IPS-NIHi11 (cell line): ENCODE data around the gene CNTNAP1.
A peak's percentile ranks its signal among the peaks of the same experiment; 100 is the strongest.

Source experiments
- DNase-seq: peaks from one replicate; pipeline ENCODE4 v3.0.0; 2012; ENCODE audit warnings: mixed read lengths, low spot score

The CNTNAP1 gene

DNA sequence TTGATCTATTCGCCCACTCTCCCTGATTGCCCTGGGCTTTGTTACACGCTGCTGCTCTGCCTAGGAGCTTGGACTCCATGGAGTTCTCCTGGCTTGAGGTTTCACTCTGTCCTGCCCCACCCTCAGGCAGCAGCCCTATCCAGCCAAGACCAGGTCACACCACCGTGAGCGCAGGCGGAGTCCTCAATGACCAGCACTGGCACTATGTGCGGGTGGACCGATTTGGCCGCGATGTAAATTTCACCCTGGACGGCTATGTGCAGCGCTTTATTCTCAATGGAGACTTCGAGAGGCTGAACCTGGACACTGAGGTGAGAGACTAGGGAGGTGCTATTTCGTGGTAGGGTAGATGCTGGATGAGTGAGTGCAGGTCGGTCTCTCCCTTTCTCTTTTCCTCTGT, 3.5 kb downstream of the CNTNAP1 start:
- DNase-seq: no peak

DNA sequence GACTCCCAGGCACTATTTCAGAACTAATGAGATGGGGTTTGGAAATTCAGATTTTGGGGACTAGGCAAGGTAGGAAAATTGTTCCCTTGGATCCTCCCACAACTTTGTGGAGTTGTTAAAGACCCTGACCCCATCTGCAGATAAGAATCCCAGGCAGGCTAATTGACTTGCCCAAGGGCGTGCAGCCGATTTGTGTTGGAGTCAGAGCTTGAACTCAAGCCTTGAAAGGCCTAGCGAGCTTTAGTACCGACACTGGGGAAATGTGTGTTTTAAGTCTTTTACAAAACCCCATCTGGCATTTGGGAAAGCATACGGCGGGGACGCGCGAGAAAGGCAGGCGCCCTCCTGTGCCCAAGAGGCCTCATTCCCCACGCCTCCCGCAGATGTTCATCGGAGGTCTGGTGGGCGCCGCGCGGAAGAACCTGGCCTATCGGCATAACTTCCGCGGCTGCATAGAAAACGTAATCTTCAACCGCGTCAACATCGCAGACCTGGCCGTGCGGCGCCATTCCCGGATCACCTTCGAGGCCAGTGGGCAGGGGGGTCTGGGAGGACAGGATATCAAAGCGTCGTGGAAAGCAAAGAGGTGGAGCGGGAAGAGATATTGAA, 4.3 kb downstream of the CNTNAP1 start:
- DNase-seq: peak; percentile 41

DNA sequence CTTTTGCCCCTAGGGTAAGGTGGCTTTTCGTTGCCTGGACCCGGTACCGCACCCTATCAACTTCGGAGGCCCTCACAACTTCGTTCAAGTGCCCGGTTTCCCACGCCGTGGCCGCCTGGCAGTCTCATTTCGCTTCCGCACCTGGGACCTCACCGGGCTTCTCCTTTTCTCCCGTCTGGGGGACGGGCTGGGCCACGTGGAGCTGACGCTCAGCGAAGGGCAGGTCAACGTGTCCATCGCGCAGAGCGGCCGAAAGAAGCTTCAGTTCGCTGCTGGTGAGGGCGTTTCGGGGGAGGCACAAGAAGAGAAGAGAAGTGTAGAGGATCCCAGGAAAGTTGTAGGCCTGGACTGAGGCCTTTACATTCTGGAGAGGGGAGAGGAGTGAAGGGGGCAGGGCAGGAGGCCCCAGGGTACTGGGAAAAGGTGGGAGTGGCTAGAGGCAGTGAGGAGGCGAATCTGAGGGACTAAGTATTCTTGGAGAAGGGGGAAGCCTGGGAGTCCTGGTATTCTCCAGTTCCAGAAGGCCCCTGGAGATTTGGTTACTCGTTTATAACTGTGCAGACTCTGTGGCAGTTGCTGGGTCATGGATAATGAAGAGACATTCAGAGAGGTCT, 5.5 kb downstream of the CNTNAP1 start:
- DNase-seq: no peak

DNA sequence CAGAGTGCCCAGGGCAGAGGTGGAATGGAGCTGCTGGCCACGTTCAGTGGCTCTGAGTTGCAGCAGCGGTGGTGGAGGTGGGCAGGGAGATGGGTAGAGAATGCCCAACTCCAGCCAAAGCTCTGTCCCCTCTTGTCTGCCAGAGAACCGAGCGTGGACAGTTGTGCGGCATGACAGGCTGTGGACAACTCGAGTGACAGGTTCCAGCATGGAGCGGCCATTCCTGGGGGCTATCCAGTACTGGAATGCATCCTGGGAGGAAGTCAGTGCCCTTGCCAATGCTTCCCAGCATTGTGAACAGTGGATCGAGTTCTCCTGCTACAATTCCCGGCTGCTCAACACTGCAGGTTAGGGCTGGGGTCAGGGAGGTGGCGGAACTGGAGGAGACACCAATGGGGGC, 8.3 kb downstream of the CNTNAP1 start:
- DNase-seq: no peak

DNA sequence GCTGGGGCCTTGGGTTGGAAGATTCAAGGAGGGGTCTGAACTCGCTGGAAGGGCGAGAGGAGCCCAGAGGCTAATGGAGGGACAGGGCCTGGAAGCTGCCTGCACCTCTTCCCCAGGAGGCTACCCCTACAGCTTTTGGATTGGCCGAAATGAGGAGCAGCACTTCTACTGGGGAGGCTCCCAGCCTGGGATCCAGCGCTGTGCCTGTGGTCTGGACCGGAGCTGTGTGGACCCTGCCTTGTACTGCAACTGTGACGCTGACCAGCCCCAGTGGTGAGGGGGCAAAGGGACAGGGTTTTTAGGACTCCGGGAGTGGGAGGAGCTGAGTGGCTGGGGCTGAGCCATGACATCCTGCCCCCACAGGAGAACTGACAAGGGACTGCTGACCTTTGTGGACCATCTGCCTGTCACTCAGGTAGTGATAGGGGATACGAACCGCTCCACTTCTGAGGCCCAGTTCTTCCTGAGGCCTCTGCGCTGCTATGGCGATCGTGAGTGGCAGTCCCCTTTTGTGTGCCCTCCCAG, 8.8 kb downstream of the CNTNAP1 start:
- no peak for DNase-seq

DNA sequence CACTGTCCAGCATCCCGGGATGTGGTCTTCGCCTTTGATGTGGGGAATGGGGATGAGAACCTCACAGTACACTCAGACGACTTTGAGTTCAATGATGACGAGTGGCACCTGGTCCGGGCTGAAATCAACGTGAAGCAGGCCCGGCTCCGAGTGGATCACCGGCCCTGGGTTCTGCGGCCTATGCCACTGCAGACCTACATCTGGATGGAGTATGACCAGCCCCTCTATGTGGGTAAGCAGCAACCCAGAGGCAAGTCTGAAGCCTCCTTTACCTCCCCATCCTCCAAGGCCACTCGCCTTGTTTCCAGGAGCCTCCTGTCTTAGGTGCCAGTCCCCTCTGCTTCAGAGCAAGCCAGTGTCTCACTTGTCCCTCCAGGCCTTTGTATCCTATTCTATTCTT, 10.2 kb downstream of the CNTNAP1 start:
- DNase-seq: no peak

DNA sequence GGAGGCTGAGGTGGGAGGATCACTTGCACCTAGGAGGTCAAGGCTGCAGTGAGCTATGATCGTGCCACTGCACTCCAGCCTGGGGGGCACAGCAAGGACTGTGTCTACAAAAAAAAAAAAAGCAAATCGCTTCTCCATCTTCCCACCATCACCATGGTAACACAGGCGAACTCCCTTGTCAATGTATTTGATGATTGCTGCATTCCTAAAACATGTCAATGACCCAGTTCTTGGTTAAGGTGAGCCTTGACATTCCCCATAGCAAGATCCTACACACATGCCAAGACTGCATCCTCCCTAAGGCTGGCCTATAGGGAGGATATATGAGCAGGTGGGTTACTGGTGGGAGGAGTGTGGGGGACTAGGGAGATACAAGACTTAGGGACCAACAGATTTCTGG, 12.2 kb downstream of the CNTNAP1 start:
- no peak for DNase-seq

DNA sequence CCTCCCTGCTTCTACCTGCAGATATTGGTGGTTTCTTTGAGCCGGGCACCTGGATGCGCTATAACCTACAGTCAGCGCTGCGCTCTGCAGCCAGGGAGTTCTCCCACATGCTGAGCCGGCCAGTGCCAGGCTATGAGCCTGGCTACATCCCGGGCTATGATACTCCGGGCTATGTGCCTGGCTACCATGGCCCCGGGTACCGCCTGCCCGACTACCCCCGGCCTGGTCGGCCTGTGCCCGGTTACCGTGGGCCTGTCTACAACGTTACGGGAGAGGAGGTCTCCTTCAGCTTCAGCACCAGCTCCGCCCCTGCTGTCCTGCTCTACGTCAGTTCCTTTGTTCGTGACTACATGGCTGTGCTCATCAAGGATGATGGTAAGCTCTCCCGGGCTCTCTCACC, 13.2 kb downstream of the CNTNAP1 start:
- no peak for DNase-seq

DNA sequence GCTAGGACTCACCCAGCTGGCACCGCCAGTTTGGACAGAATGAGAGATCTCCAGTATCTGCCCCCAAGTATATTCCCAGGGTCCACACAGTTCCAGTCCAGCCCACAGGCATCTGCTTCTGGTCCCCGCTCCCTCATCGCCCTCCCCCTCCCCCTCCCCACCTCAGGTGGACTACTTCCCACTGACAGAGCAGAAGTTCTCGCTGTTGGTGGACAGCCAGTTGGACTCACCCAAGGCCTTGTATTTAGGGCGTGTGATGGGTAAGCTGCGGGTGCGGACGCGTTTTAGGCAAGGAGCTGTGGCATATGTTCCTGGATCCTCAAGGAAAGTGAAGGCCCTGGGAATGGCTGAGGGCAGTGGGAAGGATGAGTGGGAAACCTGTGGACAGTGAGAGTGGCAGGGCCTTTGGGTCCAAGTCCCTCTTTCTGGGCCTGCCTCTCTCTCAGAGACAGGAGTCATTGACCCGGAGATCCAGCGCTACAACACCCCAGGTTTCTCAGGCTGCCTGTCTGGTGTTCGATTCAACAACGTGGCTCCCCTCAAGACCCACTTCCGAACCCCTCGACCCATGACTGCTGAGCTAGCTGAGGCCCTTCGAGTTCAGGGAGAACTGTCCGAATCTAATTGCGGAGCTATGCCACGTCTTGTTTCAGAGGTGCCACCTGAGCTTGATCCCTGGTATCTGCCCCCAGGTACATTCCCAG, 14.9 kb downstream of the CNTNAP1 start:
- DNase-seq: no peak

DNA sequence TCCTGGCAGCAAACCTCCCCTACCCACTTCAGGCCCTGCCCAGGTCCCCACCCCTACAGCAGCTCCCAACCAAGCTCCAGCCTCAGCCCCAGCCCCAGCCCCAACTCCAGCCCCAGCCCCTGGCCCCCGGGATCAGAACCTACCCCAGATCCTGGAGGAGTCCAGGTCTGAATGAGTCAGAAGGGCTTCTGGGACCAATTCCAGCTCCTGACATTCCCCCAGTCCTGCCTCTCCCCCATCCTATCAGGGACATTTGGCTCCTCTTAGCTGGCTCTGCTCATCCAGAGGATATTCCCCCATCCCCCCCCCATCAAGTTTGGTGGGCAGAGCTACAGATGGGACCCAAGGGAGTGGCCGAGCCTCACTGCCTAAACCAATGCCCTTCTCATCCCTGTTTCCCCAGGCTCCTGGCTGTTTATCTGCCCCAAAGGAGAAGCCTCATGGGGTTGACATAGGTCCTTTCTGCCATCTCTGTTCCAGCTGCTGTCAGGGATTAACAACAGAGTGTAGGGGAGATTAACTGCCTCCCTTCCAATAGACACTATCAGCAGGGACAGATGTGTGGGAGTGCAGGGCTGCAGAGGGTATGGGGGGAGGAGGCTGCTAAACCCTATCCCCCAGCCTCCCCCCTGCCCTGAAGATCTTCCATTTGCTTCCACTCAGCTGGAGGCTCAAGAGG, 16.5 kb downstream of the CNTNAP1 start:
- no peak for DNase-seq

DNA sequence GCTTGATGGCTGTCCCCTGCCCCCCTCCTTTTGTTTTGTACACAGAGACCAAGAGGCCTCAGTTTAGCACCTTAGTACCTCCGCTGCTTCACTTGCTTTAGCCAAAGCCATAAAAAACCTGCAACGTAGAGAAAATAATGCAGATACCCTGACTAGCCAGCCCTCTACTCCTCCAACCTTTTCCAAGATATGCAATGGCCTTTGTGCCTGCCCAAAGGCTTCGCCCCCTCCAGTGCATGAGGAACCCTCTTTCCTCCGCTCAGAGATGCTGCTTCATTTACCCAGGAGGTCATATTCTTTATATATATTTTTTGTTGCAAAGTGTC, 17.0 kb downstream of the CNTNAP1 start:
- DNase-seq: no peak

DNA sequence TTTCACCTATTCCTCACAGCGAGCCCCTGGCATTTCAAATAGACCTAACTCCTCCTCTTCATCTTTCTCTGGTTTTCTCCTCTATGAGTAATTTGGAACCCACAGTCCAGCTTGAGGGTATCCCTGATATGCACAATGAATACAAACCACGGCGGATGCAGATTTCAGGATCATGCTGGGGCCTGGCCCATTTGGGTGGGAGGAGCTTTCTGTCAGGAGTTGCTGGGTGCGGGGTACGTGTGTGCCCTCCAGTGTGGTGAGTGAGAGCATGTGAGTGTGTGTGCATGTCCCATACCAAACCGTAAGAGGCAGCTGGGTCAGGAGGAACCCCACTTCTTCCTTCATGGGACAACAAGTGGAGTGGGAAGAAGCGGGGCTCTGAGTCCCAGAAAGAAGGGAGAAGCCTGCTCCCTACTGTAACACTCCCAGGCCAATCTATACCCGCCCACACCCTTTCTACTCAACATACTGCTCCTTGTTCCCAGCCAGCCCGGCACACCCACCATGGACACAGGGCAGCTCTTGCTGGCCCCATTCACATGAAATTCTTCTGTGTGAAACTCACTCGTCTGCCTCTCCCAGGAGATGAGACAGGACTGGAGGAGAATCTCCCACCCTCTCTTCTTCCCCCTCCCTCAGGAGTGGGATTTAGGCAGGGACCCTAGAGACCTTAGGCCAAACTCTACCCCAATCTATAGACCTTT, 18.4 kb downstream of the CNTNAP1 start:
- no peak for DNase-seq

DNA sequence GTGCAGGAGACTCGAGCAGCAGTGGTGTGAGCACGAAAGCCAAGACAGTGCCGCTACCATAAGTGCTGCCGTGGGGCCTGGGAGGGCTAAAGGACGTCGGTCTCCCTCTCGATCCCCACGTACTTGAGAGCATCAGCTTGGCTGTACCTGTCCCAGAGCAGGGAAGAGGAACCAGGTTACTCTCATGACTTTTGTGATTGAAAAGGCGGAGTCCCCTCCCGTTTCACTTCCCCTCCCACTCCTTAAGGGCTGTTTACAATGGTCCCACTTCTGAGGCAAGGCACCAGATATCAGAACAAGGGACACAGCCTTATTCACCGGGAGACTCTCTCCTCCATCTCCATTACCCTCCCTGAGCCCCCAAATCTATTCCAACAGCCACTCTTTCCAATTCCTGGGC, 20.1 kb downstream of the CNTNAP1 start:
- no peak for DNase-seq

DNA sequence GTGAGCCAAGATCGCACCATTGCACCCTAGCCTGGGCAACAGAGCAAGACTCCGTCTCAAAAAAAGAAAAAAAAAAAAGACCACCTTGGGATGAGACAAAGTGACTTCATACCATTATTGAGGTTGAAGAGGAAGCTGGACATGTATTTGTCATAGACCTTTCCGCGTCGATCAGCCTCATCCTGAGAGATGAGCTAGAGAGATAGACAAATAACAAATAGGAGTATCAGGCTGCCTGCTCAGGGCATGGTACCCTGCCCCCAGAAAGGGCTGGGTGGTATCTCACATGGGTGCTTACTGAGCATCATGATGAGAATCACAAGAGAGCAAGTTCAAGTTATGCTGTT, 22.1 kb downstream of the CNTNAP1 start:
- no peak for DNase-seq

DNA sequence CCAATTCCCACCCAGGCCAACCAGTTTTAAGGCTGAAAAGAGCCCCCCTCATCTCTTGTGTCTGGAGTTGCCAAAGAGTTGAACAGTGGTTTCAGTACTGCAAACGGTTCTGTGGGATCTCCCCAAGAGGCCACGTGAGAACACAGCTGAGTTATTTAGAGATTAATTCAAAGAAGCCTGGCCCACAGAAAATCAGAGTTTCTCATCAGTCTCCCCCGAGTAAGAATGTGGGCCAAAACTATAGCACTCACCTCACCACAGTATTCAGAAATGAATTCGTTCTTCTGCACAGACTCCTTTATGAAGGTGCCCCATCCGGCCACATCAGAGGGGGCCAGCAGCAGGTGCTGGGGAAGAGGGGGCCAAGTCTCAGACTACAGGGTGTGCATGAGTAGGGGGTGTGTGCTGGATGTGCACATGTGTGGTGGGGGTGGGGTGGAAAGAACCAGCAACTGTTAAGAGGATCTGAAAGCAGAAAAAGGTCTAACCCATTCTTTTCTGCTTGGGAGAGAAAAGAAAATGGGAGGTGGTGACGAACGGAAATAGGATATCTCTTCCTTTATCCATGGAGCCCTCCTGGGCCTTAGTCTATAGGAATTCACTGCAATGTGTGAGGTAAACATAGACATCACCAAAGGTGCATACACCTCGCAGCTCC, 22.6 kb downstream of the CNTNAP1 start:
- DNase-seq: no peak

DNA sequence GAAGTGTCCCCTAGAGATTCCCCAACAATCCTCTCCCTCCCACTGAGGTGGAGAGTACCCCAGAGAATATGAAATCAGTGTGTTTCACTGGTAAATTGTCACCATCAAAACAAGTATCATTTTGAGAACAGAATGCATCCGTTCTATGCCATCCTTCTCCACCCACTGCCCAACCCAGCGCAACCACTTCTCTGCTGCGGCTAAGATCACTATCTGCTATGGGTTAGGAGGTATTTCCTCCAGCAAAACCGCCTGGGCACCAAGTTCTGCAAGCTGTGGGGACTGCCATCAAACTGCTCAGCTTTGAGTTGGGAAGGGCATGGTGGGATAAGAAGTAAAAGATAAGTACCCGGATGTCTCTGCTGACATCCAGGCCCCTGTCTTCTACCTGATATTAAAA, 24.4 kb downstream of the CNTNAP1 start:
- DNase-seq: no peak

DNA sequence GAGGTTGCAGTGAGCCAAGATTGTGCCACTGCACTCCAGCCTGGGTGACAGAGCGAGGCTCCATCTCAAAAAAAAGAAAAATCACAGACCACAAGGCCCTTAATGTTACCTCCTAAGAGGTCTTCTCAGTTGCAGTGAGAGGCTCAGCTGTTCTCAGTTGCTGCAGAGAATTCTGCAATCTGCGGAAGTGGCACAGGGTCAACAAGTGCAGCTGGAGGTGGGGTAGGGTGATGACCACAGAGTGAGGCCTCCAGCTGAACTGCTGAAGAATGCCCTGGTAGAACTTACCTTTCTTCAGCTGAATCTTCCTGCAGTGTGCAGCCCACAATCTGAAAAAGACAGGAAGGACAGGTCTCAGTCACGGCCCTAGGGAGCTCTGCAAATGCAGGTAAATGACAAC, 26.3 kb downstream of the CNTNAP1 start:
- DNase-seq: no peak

DNA sequence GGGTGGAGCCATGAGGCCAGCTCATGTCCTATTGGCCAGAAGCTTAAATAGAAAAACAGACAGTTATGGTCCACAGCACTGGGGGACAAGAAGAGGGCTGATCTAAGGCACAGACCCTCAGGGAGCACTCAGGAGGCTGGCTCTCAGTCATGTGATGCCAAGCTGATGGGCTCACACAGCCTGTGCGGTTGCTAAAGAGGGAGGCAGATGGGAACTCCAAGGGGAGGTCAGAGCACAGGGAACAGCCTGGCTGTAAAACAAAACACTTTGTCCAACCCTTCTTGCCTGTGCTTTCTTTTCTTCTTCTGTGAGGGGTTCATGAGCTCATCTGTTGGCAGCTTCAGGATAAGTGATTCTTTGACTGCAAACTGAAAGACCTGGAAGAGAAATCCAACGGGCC, 27.2 kb downstream of the CNTNAP1 start:
- DNase-seq: no peak

DNA sequence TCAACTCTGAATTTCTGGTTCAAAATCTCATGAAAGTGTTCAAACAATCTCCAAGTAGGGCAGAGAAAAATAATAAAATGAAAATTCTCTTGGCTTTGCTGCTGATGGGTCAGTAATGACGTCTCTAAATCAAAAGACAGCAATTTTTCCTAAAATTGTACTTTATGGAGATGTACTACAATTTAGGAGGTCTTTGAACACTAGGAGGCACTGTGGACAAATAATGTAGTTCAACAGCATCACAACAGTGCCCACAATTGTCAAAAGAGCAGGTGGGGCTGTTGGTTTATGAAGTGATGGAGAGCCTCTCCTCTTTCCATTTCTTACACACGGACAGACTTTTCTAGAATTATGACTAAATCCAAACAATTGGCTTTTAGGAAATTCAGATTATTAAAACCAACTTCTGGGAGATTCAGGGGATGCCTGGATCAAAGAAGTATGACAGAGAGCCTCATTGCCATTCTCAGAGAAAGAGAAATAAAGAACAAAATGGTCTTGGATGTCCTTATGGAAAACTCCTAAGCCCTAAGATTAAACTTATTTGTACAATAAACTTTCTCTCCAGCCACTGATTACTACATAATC, 38.8 kb downstream of the CNTNAP1 start:
- DNase-seq: peak; percentile 72

DNA sequence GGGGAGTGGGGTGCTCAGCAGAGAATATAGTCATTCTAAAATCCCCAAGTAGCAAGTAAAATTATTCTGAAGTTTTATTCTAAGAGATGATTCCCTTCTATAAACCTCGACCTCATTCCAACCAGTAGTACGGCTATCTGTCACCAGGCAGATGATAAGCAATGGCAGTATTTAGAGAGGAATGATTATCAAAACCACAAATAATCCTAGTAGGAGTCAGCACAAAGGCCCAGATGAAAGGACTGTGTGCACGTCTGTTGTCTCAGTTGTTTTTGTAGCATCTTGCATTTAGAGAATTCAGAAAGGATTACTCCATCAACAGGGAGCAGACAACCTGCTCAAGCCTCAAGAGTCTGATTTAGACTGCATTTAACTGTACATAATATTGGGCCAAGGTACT, 41.3 kb downstream of the CNTNAP1 start:
- no peak for DNase-seq

DNA sequence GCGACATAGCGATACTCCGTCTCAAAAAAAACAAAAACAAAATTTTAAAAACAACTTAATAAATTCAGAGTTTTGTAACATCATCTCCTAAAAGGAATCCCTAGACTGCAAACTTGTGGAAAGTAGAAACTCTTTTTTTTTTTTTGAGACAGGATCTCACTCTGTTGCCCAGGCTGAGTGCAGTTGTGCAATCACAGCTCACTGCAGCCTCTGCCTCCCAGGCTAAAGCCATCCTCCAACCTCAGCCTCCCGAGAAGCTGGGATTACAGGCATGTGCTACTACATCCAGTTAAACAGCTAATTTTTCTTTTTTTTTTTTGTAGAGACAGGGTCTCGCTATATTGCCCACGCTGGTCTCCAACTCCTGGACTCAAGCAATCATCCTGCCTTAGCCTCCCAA, 42.8 kb downstream of the CNTNAP1 start:
- DNase-seq: no peak

DNA sequence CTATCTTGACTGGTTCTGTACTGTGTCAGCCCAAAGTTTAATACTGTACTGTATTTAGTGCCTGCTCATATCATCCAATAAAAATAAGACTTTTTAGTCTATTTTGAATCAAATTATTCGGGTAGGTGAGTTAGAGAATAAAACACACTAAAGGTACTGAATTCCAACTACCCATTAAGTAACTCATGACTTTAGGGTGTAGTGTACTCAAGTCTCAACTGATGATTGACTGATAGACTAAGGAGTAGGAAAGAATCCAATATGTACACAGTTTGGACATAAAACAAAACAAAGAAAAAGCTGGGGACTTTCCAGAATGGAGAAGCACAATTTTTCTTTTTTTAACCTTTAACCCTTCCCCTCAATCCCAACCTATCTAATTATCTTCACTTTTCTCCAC, 58.4 kb downstream of the CNTNAP1 start:
- no peak for DNase-seq
